Stimulated activated CD8-positive, alpha-beta memory T cell treated with anti-CD3 and anti-CD28 coated beads, Interleukin-15, amount 100 ng/mL, for 24 hours (primary cell): ENCODE results near the gene PPM1E.
"Not testable (repeated sequence)": the region's sequence is repeated elsewhere in the genome, so short reads cannot be mapped to it uniquely, and the experiment has no call there.

Source experiments
- DNase-seq: peaks from one replicate; pipeline ENCODE4 v3.0.0-alpha.2; 2020; ENCODE audit warnings: low read depth

Gene PPM1E

GRCh38 chr17:58947824-58948223, 192.2 kb downstream of the PPM1E start:
- DNase-seq = no peak

DNA sequence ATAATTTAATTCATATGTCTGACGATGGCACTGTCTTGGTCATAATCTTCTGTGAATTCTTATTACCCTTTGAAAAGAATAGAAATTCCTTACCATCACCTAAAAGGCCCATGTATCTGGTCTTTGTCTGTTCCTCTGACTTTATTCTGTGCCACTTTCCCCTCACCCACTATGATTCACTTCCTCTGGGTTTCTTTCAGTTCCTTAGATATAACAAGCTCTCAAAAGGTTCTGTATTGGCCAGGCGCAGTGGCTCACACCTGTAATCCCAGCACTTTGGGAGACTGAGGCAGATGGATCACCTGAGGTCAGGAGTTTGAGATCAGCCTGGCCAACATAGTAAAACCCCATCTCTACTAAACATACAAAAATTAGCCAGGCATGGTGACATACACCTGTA, 198.7 kb downstream of the PPM1E start:
- DNase-seq = not testable (repeated sequence)

DNA sequence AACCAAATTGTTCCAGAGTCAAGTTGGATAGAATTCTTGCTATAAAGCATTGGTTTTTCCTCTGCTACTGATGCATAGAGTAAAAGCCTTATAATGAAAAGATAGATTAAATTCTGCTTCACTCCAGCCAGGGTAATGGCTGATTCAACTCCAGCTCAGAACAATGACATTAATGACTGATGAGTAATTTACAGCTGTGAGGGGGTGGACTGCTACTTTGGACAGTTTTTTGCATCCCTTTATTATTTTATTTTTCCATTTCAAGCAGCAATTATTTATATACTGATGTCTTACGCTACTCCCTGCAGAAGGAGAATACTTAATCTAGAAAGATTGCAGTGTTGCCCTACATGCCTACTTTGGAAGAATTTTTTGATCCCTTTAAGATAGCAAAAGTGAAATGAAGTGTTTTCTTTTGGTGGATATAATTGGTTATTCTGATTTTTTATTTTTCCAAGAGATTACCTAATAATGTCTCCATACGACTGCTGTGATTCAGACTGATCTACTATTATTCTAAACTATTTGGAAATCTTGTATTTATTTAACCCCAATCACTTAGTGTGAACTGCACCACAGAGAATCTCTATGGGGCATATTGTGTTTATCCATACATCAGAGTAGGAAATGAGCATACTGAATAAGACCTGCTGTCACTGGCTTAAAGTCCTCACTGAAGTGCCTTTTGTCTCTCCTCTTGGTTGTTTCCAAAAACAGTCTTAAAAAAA, 201.5 kb downstream of the PPM1E start:
- DNase-seq = no peak

GRCh38 chr17:58957725-58958073, 202.0 kb downstream of the PPM1E start:
- not testable (repeated sequence) for DNase-seq

GRCh38 chr17:58960068-58960467, 204.4 kb downstream of the PPM1E start:
- no peak for DNase-seq

DNA sequence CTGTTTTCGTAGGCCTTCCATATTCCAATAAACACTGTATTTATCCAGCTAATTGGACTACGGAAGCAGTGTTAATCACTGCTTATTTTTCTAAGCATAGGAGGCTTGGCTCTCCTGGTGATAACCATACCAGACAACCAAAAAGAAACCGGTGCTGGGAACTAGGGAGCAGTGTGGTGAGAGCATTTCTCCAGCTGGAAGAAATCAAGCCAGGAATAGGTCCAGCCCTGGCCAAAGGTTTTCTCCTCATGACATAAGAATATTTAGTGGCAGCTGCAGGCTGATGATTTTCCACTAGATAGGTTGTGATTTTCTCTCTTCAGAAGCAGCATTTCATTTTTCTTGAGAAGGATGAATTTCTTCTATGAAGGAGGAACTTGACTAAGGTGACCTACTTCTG, 209.6 kb downstream of the PPM1E start:
- no peak for DNase-seq

DNA sequence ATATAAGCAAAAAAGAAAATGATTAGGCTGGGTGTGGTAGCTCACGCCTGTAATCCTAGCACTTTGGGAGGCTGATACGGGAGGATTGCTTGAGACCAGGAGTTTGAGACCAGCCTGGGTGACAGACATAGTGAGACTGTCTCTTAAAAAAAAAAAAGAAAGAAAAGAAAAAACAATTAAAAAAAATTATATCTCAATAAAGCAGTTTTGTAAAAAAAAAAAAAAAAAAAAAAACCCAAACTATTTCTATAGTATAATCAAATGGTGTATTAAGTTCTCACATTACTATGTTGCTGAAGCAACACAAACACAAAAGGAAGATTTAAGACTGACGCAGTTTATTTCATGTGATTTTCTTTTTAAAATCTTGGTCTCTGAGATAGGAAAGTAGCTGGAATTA, 210.6 kb downstream of the PPM1E start:
- no peak for DNase-seq

- no peak for DNase-seq
Observed at GRCh38 chr17:58968426-58969061, 212.9 kb downstream of the PPM1E start.

DNA sequence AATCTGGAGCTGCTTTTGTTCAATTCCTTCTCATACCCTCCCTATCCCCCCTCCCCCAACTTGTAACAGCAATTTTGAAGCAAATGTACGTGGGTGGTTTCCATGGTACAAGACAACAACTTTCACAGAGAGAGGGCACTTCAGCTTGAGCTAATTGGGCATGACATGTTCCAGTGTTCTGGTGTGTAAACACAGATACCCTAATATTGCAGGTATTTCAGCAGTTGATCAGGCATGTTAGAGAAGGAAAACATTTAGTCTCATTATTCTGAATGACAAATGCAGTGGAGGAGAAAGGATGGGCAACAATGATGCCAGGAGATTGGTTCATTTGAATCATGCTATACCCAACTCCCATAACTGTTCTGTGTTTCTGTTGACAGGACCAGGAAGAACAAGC, 213.5 kb downstream of the PPM1E start:
- DNase-seq = no peak

DNA sequence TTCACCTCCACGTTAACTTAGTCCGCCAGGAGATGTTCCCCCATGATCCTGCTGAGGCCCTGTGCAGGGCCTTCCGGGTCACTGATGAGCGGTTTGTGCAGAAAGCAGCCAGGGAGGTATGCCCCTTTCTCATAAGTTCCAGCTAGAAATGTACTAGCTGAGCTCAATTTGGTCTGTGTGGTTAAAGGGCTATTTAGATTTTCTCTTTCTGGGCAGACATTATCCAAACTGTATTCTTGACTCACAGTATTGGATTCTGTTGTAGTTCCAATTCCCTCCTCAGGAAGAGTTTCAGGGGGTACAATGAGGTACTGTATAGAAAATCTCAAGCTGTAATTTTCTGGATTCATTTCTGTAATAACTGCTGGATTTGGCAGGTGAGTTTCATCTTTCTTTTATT, 214.0 kb downstream of the PPM1E start:
- DNase-seq = no peak

- no peak for DNase-seq
Observed at GRCh38 chr17:58970609-58971450, 215.2 kb downstream of the PPM1E start.

DNA sequence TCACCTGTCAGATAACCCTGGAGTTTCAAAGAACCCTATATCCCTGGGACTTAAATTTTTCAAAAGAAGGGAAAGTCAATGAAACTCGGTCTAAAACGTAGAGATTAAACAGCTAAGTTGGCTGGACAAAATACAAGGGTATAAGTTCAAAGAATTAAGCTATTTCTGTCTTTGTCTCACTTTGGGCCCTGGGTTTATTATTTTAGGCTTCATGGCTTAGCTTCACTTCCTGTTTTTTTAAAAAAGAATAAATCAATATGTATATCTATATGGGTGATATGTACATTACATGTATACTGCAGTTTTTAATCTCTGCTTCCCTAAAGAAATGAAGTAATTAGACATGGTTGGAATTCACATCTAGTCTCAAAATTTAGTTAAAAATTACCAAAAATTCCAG, 218.7 kb downstream of the PPM1E start:
- no peak for DNase-seq

DNA sequence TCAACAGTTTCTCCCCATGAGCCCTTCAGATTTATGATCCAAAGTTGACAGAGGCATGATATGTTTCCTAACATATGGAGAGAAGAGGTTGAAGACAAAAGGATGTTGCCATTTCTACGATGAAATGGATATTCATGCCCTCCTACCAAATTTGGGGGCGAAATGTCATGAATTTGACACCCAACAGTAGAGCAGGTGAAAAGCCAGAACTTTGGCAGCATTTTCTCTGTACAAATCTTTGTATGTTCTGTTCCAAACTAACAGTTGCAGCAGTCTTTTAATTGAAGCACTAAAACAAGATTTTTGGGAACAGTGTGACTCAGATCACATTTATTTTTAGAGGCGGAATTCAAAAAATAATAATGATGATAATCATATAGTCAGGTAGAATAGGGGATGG, 220.9 kb downstream of the PPM1E start:
- no peak for DNase-seq

GRCh38 chr17:58980706-58981481, 225.2 kb downstream of the PPM1E start:
- no peak for DNase-seq

DNA sequence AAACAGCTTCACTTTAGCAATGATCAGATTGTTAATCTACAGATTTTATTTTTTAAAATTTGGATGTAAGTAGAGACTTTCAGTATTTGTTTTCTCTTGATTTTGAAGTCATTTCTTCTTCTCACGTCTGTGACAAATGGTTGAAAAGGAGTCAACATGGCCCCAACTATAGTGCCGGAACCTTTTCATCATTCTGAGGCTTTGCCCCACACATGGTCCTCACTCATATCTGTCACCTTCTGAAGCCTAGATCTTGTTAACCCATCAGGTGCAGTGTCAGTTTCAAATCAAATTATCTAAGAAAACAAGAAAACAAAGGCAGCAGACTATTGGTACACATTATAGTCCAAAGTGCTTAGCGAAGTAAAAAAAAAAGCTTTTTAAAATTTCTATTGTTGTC, 227.0 kb downstream of the PPM1E start:
- DNase-seq = no peak

DNA sequence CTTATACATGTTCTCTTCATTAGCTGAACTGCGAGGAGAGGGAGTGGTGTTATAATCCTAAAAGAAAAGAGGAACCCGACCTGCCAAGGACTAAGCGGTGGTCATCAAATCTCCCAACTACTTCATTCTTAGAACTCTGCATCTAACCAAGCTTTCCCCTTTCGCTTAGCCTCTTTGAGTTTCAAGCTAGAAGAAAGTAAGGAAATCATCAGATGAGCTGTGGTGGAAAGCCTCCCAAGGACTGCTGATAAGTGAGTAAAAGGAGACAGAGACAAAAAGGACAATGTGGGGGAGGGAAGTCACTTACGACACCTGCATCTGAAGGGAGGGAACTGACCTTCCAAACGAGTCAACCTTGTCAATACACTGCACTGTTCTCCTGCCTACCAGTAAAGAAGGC, 229.7 kb downstream of the PPM1E start:
- DNase-seq = no peak

DNA sequence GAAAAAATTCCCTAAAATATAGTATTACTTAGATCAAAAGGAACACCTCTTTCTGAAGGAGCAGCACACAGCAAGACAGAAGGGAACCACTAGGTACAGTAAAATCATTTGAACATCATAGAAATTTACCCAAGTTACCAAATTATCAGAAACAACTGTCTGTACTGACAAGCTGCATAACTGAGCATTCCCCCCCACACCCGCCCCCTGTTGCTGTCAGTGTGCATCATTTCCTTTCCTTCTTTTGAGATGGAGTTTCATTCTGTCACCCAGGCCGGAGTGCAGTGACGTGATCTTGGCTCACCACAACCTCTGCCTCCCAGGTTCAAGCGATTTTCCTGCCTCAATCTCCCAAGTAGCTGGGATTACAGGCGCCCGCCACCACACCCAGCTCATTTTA, 230.3 kb downstream of the PPM1E start:
- no peak for DNase-seq

- DNase-seq = no peak
Observed at GRCh38 chr17:58989629-58990028, 234.0 kb downstream of the PPM1E start.

GRCh38 chr17:58991718-58992331, 236.2 kb downstream of the PPM1E start:
- no peak for DNase-seq

GRCh38 chr17:58993311-58993710, 237.7 kb downstream of the PPM1E start:
- no peak for DNase-seq

- DNase-seq = no peak
Observed at GRCh38 chr17:58995247-58995940, 239.7 kb downstream of the PPM1E start.
